Mesenchymal stem cell (in vitro differentiated cells and primary cell): ENCODE results near the gene DPF1.
A peak's percentile ranks its signal among the peaks of the same experiment; 100 is the strongest.
"Not testable (repeated sequence)": the region's sequence is repeated elsewhere in the genome, so short reads cannot be mapped to it uniquely, and the experiment has no call there.

ENCODE experiments used
- DNase-seq: peaks from one replicate; pipeline ENCODE4 v3.0.0-alpha.2; 2013
- H2AFZ ChIP-seq: one replicate; pipeline ENCODE4 v1.6.1; 2013; ENCODE audit warnings: low read depth, mild to moderate bottlenecking, control low read depth, inconsistent platforms, low read length, moderate library complexity
- H2AK5ac ChIP-seq: 2 replicates; pipeline ENCODE4 v1.6.1; 2013; ENCODE audit warnings: low read length, moderate library complexity, mild to moderate bottlenecking, inconsistent platforms; ENCODE audit not compliant: severe bottlenecking
- H2BK120ac ChIP-seq: one replicate; pipeline ENCODE4 v1.6.1; 2013; ENCODE audit warnings: low read depth, mild to moderate bottlenecking, inconsistent platforms, low read length, moderate library complexity
- H2BK12ac ChIP-seq, 2 experiments: one replicate each; pipeline ENCODE4 v1.6.1; 2013; ENCODE audit warnings: inconsistent platforms in 2 of 2, low read length in 2 of 2, mild to moderate bottlenecking in 2 of 2, moderate library complexity in 2 of 2, control low read depth in 1 of 2
- H2BK15ac ChIP-seq: one replicate; pipeline ENCODE4 v1.6.1; 2013; ENCODE audit warnings: mild to moderate bottlenecking, low read depth, inconsistent platforms; ENCODE audit not compliant: poor library complexity, severe bottlenecking
- H2BK5ac ChIP-seq: 2 replicates; pipeline ENCODE4 v1.6.1; 2013; ENCODE audit warnings: low read depth, mild to moderate bottlenecking, low read length, control low read depth, inconsistent platforms; ENCODE audit not compliant: poor library complexity, severe bottlenecking
- H3K14ac ChIP-seq, 2 experiments: one replicate each; pipeline ENCODE4 v1.6.1; 2013; ENCODE audit warnings: inconsistent platforms in 2 of 2, low read length in 2 of 2, control low read depth in 1 of 2, mild to moderate bottlenecking in 1 of 2, moderate library complexity in 1 of 2
- H3K18ac ChIP-seq, 2 experiments: one replicate each; pipeline ENCODE4 v1.6.1; 2013; ENCODE audit warnings: inconsistent platforms in 2 of 2, low read length in 2 of 2, control low read depth in 1 of 2, low read depth in 1 of 2, mild to moderate bottlenecking in 1 of 2
- H3K23ac ChIP-seq, 2 experiments: one replicate each; pipeline ENCODE4 v1.6.1; 2013; ENCODE audit warnings: inconsistent platforms in 2 of 2, low read length in 2 of 2, mild to moderate bottlenecking in 2 of 2, moderate library complexity in 2 of 2, control low read depth in 1 of 2
- H3K27ac ChIP-seq: 2 replicates; pipeline ENCODE4 v1.5.1; 2013; ENCODE audit warnings: mild to moderate bottlenecking, moderate library complexity, low read length, control low read depth, inconsistent platforms; ENCODE audit not compliant: poor library complexity, severe bottlenecking
- H3K27me3 ChIP-seq, 2 experiments: 2 replicates each; pipeline versions ENCODE4 v1.6.1 to v1.7.0; 2013; ENCODE audit warnings: low read length in 2 of 2, mild to moderate bottlenecking in 2 of 2, moderate library complexity in 2 of 2, control low read depth in 1 of 2, inconsistent platforms in 1 of 2; ENCODE audit not compliant: control insufficient read depth in 1 of 2, insufficient read depth in 1 of 2
- H3K36me3 ChIP-seq, 2 experiments: 2 replicates each; pipeline versions ENCODE4 v1.6.1 to v1.7.0; 2013; ENCODE audit warnings: low read length in 2 of 2, control low read depth in 1 of 2, inconsistent platforms in 1 of 2, low read depth in 1 of 2, mild to moderate bottlenecking in 1 of 2; ENCODE audit not compliant: insufficient read depth in 2 of 2, control insufficient read depth in 1 of 2
- H3K4ac ChIP-seq, 2 experiments: one replicate each; pipeline ENCODE4 v1.6.1; 2013; ENCODE audit warnings: inconsistent platforms in 2 of 2, low read length in 2 of 2, mild to moderate bottlenecking in 2 of 2, moderate library complexity in 2 of 2, control low read depth in 1 of 2, low read depth in 1 of 2
- H3K4me1 ChIP-seq: 2 replicates; pipeline ENCODE4 v1.6.1; 2013; ENCODE audit warnings: low read depth, low read length, control low read depth; ENCODE audit not compliant: control insufficient read depth, insufficient read depth
- H3K4me2 ChIP-seq: 2 replicates; pipeline ENCODE4 v1.6.1; 2013; ENCODE audit warnings: low read length, mild to moderate bottlenecking, inconsistent platforms; ENCODE audit not compliant: poor library complexity, severe bottlenecking
- H3K4me3 ChIP-seq, 2 experiments: 2 replicates each; pipeline versions ENCODE4 v1.5.1 to v1.7.0; 2013; ENCODE audit warnings: low read length in 2 of 2, mild to moderate bottlenecking in 2 of 2, control low read depth in 1 of 2, low read depth in 1 of 2; ENCODE audit not compliant: insufficient read depth in 1 of 2
- H3K79me1 ChIP-seq: replicated peaks from 2 replicates; pipeline ENCODE4 v1.6.1; 2013; ENCODE audit warnings: mild to moderate bottlenecking, control low read depth, low read length, inconsistent platforms; ENCODE audit not compliant: poor library complexity, severe bottlenecking
- H3K9ac ChIP-seq: 2 replicates; pipeline ENCODE4 v1.7.0; 2013; ENCODE audit warnings: mild to moderate bottlenecking, low read length, moderate library complexity
- H3K9me3 ChIP-seq: 2 replicates; pipeline ENCODE4 v1.7.0; 2013; ENCODE audit warnings: mild to moderate bottlenecking, low read length; ENCODE audit not compliant: control insufficient read depth
- H4K8ac ChIP-seq: one replicate; pipeline ENCODE4 v1.6.1; 2013; ENCODE audit warnings: inconsistent platforms, mild to moderate bottlenecking, low read length, moderate library complexity
- H4K91ac ChIP-seq: one replicate; pipeline ENCODE4 v1.6.1; 2013; ENCODE audit warnings: mild to moderate bottlenecking, low read length, inconsistent platforms
- WGBS: methylation state at CpG from one replicate; pipeline ENCODE4 v1.1.7; 2013; ENCODE audit warnings: mixed read lengths; 5-methylcytosine and 5-hydroxymethylcytosine counted together

The DPF1 gene

DNA sequence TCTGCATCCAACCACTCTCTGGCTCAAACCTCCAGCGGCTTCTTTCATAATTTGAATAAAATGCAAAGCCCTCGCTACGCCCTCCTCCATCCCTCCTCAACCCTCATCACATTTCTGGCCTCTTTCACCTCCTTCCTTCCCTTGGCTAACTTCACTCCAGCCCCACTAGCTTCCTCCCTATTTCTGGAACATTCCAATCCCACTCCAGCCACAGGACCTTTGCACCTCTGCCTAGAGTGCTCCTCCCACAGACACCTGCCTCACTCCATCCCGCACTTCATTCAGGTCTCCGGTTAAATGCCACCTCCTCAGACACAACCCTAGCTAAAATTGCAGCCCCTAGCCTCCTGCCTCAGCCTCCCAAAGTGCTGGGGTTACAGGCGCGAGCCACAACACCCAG lies 7.9 kb upstream of the DPF1 start:
- Histone ChIP-seq H3K14ac (no peak overlapping the region), H2BK120ac (no peak overlapping the region), H2BK5ac (no peak overlapping the region), H3K27me3 (peaks cover 21 to 42% of the 10 kb centered on the region in 2 experiments), H2BK12ac (no peak overlapping the region), H3K27ac (no peak overlapping the region), H3K36me3 (no peaks in the 10 kb centered on the region), H3K9me3 (no peaks in the 10 kb centered on the region), H3K18ac (no peak overlapping the region), H3K4me2 (no peak overlapping the region), H3K79me1 (no peaks in the 10 kb centered on the region), H3K4me1 (peaks cover 20% of the 10 kb centered on the region), H3K4me3 (no peak overlapping the region), H2BK15ac (no peak overlapping the region), H2AK5ac (no peak overlapping the region), H3K9ac (no peak overlapping the region), H3K4ac (no peak overlapping the region), H4K8ac (no peak overlapping the region), H3K23ac (no peak overlapping the region), H4K91ac (no peak overlapping the region), H2AFZ (no peak overlapping the region)
- 92% methylated on average over 5 of the region's 7 CpGs for WGBS
- DNase-seq, result no peak

DNA sequence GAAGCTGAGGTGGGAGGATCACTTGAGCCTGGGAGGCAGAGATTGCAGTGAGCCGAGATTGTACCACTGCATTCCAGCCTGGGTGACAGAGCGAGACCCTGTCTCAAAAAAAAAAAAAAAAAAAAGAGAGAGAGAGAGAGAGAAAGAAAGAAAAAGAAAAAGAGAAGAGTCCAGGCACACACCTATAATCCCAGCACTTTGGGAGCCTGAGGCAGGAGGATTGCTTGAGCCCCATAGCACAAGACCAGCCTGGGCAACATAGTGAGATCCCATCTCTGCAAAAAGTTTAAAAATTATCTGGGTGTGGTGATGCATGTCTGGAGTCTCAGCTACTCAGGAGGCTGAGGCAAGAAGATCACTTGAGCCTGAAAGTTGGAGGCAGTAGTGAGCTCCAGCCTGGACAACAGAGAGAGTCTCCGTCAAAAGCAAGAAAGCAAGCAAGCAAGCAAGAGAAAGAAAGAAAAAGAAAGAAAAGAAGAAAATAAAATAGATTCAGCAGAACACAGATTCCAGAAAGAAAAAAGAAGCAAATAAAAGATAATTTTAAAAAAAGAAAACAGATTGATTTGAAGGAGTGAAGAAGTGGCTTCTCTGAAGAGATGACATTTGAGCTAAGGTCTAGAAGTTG lies 6.6 kb upstream of the DPF1 start:
- H2AK5ac ChIP-seq, H3K36me3 ChIP-seq, H3K18ac ChIP-seq, H3K9me3 ChIP-seq, H4K8ac ChIP-seq, H3K27ac ChIP-seq, H3K14ac ChIP-seq, H3K4me2 ChIP-seq, H2BK120ac ChIP-seq, H4K91ac ChIP-seq, DNase-seq, H2BK15ac ChIP-seq, H3K23ac ChIP-seq, H3K9ac ChIP-seq, H2BK12ac ChIP-seq, H3K4me3 ChIP-seq, H3K4ac ChIP-seq, H2BK5ac ChIP-seq, H3K79me1 ChIP-seq, H2AFZ ChIP-seq: not testable (repeated sequence)
- no CpG with 5 or more reads among the region's 3 CpGs for WGBS
- Histone ChIP-seq H3K4me1 (peaks cover 20% of the 10 kb centered on the region), H3K27me3 (peaks cover 21 to 47% of the 10 kb centered on the region in 2 experiments)

DNA sequence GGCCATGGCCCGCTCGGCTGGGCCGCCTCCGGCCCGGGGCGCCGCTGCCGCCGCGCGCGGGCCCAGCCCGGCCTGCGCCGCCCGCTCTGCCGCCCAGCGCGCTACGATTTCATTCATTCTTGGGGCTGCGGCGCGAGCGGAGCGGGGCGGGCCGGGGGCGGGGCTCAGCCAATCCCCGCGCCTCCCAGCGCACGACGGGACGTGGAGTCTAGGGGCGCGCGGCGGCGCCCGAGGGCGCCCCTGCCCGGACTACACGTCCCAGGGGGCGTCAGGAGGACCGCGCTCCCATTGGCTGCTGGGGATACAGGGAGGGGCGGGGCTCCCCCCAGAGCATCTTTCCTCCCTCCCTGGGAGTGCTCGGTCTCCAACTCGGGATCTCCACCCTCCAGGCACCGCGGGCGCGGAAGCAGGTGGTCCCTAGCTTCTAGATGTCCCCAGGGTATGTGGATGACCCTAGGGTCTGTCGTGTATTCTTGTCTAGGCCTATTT lies 5.6 kb upstream of the DPF1 start:
- Histone ChIP-seq H4K91ac (no peak overlapping the region), H3K4ac (no peak overlapping the region), H2BK120ac (no peak overlapping the region), H3K36me3 (no peaks in the 10 kb centered on the region), H2BK15ac (no peak overlapping the region), H2BK12ac (no peak overlapping the region), H2BK5ac (no peak overlapping the region), H3K23ac (no peak overlapping the region), H3K27ac (no peak overlapping the region), H3K9me3 (no peaks in the 10 kb centered on the region), H3K4me1 (peaks cover 20% of the 10 kb centered on the region), H4K8ac (no peak overlapping the region), H3K9ac (no peak overlapping the region), H2AK5ac (no peak overlapping the region), H2AFZ (no peak overlapping the region), H3K4me2 (peak overlapping the region; percentile 76), H3K79me1 (no peaks in the 10 kb centered on the region), H3K4me3 (peak overlapping the region in 1 of 2 experiments; percentile 29), H3K27me3 (peaks cover 21 to 48% of the 10 kb centered on the region in 2 experiments), H3K14ac (no peak overlapping the region), H3K18ac (no peak overlapping the region)
- WGBS, result 2% methylated on average over 41 of the region's 54 CpGs
- DNase-seq, result peak; percentile 83

DNA sequence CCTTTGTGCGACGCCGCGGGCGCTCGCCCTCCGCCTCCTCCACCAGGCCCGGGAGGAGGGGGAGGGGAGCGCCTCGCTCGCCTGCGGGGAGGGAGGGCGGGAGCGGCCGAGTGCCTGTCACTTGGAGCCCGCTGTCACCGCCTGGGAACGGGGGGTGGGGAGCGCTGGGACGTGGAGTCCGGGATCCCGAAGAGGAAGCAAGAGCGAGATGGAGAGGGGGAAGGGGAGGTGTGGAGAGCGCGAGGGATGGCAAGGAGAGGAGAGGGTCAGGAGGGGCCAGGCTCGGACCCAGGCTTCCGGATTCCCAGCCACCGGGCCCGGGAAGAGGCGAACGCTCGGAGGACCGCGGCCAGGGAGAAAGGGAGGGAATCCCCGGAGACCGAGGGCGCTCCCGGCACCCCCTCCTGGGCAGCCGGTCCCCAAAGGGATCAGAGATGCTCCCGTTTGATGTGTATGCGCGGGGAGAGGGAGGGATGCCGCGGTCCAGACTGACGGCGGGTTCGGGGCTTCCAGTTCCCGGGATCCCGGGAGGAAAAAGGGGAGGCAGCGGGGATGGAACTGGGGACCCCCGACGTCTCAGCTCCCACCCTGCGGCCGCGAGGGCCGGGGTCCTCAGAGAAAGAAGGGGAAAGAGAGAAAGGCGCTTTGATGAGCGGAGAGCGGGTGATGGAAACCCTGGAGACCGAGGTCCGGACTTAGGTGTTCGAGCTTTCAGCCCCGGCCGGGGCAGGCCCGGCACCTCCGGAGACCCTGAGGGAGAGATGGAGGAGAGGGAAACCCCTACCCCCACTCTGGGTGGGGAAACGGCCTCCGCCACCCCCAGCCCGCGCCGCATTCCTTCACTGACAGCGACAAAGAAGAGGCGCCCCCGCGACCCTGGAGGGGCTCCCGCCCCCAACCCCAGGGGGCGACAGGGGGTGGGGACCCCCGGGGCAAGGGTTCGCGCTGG lies 4.7 kb upstream of the DPF1 start:
- Histone ChIP-seq H3K27ac (no peak overlapping the region), H3K4me2 (peak overlapping the region; percentile 76), H2BK5ac (no peak overlapping the region), H4K8ac (no peak overlapping the region), H2BK12ac (no peak overlapping the region), H3K4me1 (peaks cover 24% of the 10 kb centered on the region), H4K91ac (no peak overlapping the region), H3K9ac (no peak overlapping the region), H2BK120ac (no peak overlapping the region), H3K4ac (no peak overlapping the region), H3K27me3 (peaks cover 21 to 48% of the 10 kb centered on the region in 2 experiments), H3K14ac (no peak overlapping the region), H2BK15ac (no peak overlapping the region), H3K4me3 (peak overlapping the region; percentile 29 to 61), H3K9me3 (no peaks in the 10 kb centered on the region), H2AK5ac (no peak overlapping the region), H3K18ac (no peak overlapping the region), H3K36me3 (no peaks in the 10 kb centered on the region), H2AFZ (no peak overlapping the region), H3K23ac (peak overlapping the region in 1 of 2 experiments; percentile 50), H3K79me1 (no peaks in the 10 kb centered on the region)
- no peak for DNase-seq
- WGBS, result 1% methylated on average over 52 of the region's 80 CpGs
